Stimulated activated naive CD8-positive, alpha-beta T cell treated with anti-CD3 and anti-CD28 coated beads, Interleukin-15, amount 100 ng/mL, for 72 hours (primary cell): ENCODE data around the gene UGT1A7.

Source experiments
- ATAC-seq: fragments of 150-1000 bp; cut with Tn5 transposase; 2 replicates; pipeline ENCODE4 v1.10.0; 2021; ENCODE audit warnings: mild to moderate bottlenecking, moderate library complexity
- DNase-seq, 2 donors: peaks; one replicate each; pipeline ENCODE4 v3.0.0; 2021 to 2022
- H3K27ac Mint-ChIP-seq, 2 donors: one replicate each; pipeline ENCODE4 v1.8.0; 2022; ENCODE audit warnings: mild to moderate bottlenecking in 2 of 2, mixed read lengths in 2 of 2, moderate library complexity in 2 of 2
- H3K27me3 Mint-ChIP-seq: one replicate; pipeline ENCODE4 v1.8.0; 2022; ENCODE audit warnings: mixed read lengths
- H3K4me1 Mint-ChIP-seq: one replicate; pipeline ENCODE4 v1.8.0; 2022; ENCODE audit warnings: mild to moderate bottlenecking, mixed read lengths
- H3K4me3 Mint-ChIP-seq, 2 donors: one replicate each; pipeline ENCODE4 v1.8.0; 2022; ENCODE audit warnings: mild to moderate bottlenecking in 2 of 2, mixed read lengths in 2 of 2, moderate library complexity in 1 of 2
- H3K9me3 Mint-ChIP-seq, 2 donors: one replicate each; pipeline ENCODE4 v1.8.0; 2022; ENCODE audit warnings: mixed read lengths in 2 of 2

UGT1A7 gene

GRCh38 chr2:233818639-233819621, 137.2 kb downstream of the UGT1A7 start:
- Mint-ChIP-seq H3K4me3 (no peak overlapping the region), H3K9me3 (no peaks in the 10 kb centered on the region), H3K27me3 (peaks cover 23% of the 10 kb centered on the region), H3K27ac (no peak overlapping the region), H3K4me1 (peaks cover 6% of the 10 kb centered on the region)
- ATAC-seq (no peak), DNase-seq (no peak)

DNA sequence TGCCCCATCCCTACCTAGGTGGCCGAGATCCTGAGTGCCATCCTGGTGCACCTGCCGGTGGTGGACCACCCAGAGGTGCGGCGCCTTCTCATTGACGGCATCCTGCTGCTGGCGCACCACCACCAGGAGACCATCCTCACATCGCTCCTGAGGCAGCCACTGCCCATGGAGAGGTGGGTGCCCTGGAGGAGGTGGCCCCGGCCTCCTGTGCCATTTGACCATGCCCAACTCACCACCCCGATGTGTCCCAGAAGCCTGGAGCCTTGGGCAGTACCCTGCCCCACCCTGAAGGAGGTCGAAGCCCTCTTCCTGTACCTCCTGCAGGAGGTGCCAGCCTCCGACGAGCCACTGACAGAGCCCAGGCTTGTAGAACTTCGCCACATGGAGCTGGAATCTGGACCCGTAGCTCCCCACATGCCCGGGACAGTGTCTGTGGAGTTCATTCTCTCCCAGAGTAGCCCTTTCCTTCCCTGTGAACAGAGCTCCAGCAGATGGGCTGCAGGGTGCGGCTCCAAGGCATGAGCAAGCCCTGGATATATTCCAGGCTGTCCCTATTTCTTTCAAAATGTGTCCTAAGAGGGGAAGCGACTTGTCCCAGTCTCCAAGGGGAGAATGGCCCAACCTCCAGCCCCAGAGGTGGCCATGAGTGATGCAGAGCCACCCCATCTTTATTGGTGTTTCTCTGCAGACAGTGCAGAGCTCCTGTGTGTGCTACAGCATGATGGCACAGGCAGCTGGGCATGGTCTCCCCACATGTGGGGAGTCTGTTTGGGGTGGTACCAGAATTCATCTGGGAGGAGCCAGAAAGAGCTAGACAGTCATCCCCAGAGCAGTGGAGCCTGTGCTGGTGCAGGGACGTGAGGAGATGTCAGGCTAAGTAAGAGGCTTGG, 138.4 kb downstream of the UGT1A7 start:
- Mint-ChIP-seq H3K27ac (no peak overlapping the region), H3K4me3 (no peak overlapping the region), H3K4me1 (peaks cover 6% of the 10 kb centered on the region), H3K9me3 (no peaks in the 10 kb centered on the region), H3K27me3 (peaks cover 23% of the 10 kb centered on the region)
- DNase-seq, result no peak
- no peak for ATAC-seq

DNA sequence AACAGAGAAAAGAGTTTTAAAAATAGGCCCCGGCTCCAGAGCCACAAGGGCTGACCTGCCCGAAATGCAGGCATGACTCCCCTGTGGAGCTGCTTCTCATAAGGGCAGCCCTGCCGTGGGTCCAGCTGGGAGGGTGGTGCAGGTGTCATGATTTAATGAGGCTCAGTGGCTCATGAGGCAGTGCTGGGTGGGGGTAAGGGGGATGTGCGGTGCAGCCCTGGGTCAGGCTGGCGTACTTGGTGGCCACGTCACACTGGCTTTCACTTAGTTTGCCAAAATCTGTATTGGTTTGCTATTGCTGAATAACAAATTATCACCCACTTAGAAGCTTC, 139.0 kb downstream of the UGT1A7 start:
- Mint-ChIP-seq H3K4me1 (peaks cover 6% of the 10 kb centered on the region), H3K9me3 (no peaks in the 10 kb centered on the region), H3K4me3 (no peak overlapping the region), H3K27ac (no peak overlapping the region), H3K27me3 (peaks cover 18% of the 10 kb centered on the region)
- ATAC-seq (no peak), DNase-seq (no peak)

GRCh38 chr2:233821196-233821595, 139.5 kb downstream of the UGT1A7 start:
- Mint-ChIP-seq H3K27me3 (peaks cover 13% of the 10 kb centered on the region), H3K4me1 (peaks cover 6% of the 10 kb centered on the region), H3K9me3 (no peaks in the 10 kb centered on the region), H3K4me3 (no peak overlapping the region), H3K27ac (no peak overlapping the region)
- DNase-seq (no peak), ATAC-seq (no peak)

- Mint-ChIP-seq H3K27ac (no peak overlapping the region), H3K27me3 (peaks cover 8% of the 10 kb centered on the region), H3K9me3 (no peaks in the 10 kb centered on the region), H3K4me3 (no peak overlapping the region), H3K4me1 (peaks cover 6% of the 10 kb centered on the region)
- DNase-seq (no peak), ATAC-seq (no peak)
Measured at GRCh38 chr2:233821709-233822100, 140.0 kb downstream of the UGT1A7 start.

GRCh38 chr2:233822101-233822771, 140.5 kb downstream of the UGT1A7 start:
- H3K27me3 Mint-ChIP-seq, result peaks cover 3% of the 10 kb centered on the region
- no peak overlapping the region for H3K27ac Mint-ChIP-seq
- H3K4me3 Mint-ChIP-seq, result no peak overlapping the region
- ATAC-seq (no peak), DNase-seq (no peak)
- peaks cover 2% of the 10 kb centered on the region for H3K4me1 Mint-ChIP-seq
- no peaks in the 10 kb centered on the region for H3K9me3 Mint-ChIP-seq
